ENCODE data around the gene NGLY1. TPM values are rescaled to one million over a fixed set of nuclear protein-coding genes. Genes with fewer than 3 reads are reported as not detected.

Gene NGLY1
- total and polyA plus RNA-seq, 2 of the 4 experiments (the other 2 are of a cell fraction): 10.0 to 14.9 TPM

DNA sequence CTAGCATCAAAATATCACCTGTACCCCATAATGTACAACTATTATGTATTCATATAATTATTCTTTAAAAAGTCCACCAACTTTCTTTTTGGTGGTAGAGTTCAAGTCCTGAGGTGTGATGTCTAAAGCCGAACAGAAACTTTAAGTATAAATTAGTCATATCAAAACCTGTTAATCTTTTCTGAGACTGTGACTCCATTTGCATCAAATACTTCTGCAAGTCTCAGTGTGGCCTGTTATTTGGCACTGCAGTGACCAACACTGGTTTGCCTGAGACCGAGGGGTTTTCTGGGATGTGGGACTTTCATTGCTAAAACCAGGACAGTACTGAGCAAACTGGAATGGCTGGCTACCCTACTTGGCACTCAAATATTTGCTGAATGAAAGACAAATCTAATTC is 7.3 kb downstream of the NGLY1 start:
- Histone ChIP-seq H2AK5ac (ENCODE audit: low read depth, low read length) (no peak overlapping the region), H2BK5ac (ENCODE audit: low read depth, low read length, poor library complexity, severe bottlenecking) (no peak overlapping the region), H3K27ac (ENCODE audit: insufficient read depth, low read length) (no peak overlapping the region), H4K5ac (ENCODE audit: low read depth, low read length) (no peak overlapping the region), H3K9ac (ENCODE audit: low read depth, low read length) (no peak overlapping the region), H3K36me3 (ENCODE audit: control insufficient read depth, insufficient read depth, low read length) (peaks cover 19% of the 10 kb centered on the region), H3K4me1 (ENCODE audit: control insufficient read depth, insufficient read depth, low read length) (no peaks in the 10 kb centered on the region), H2BK15ac (ENCODE audit: low read depth, low read length) (no peak overlapping the region), H3K18ac (ENCODE audit: low read depth, low read length) (no peak overlapping the region), H3K4ac (ENCODE audit: low read depth, low read length) (no peak overlapping the region), H4K20me1 (ENCODE audit: insufficient read depth, low read length) (no peaks in the 10 kb centered on the region), H3K23ac (ENCODE audit: low read depth, low read length) (no peak overlapping the region), H3K4me2 (ENCODE audit: low read depth, low read length) (no peak overlapping the region), H4K8ac (ENCODE audit: low read depth in 2 of 2, low read length in 2 of 2) (no peak overlapping the region), H2BK20ac (ENCODE audit: low read depth, low read length) (no peak overlapping the region), H2AFZ (replicated peaks; ENCODE audit: low read length, poor library complexity) (no peak overlapping the region), H4K91ac (ENCODE audit: insufficient read depth, low read depth, low read length) (no peak overlapping the region), H2AK9ac (replicated peaks; ENCODE audit: low read depth, low read length, poor library complexity) (no peak overlapping the region), H3K14ac (replicated peaks; ENCODE audit: low read depth, low read length) (no peak overlapping the region), H3K4me3 (ENCODE audit: insufficient read depth, low read depth, low read length) (no peak overlapping the region), H3K9me1 (ENCODE audit: insufficient read depth, low read length) (no peaks in the 10 kb centered on the region), H3K27me3 (ENCODE audit: control insufficient read depth, insufficient read depth, low read length) (no peaks in the 10 kb centered on the region), H2BK120ac (ENCODE audit: low read depth, low read length) (no peak overlapping the region), H3K9me3 (ENCODE audit: control insufficient read depth, insufficient read depth, low read length) (no peaks in the 10 kb centered on the region), H3K56ac (ENCODE audit: extremely low read depth, insufficient read depth, low read length) (no peak overlapping the region), H3K79me1 (ENCODE audit: low read depth in 1 of 2, low read length in 2 of 2) (peaks cover 8 to 13% of the 10 kb centered on the region in 2 experiments; a peak in 3 of 4 replicates)
- WGBS, 2 experiments (ENCODE audit: extremely low coverage in 2 of 2, insufficient read length in 1 of 2): no CpG with 5 or more reads among the region's 2 CpGs
- ATAC-seq (ENCODE audit: low read depth) (no peak), DNase-seq (no peak)
- POLR2A ChIA-PET (ENCODE audit: unreplicated experiment): no interaction called here
- BruUV-seq (replicated peaks): no TSS peak
- TF ChIP-seq BHLHE40 (IDR thresholded peaks at IDR 0.05; ENCODE audit: low read depth, low read length) (no peak), POLR2A (IDR thresholded peaks at IDR 0.05; ENCODE audit: low read depth, low read length) (no peak), RFX5 (IDR thresholded peaks at IDR 0.05; ENCODE audit: low read depth, low read length) (no peak), RAD21 (IDR thresholded peaks at IDR 0.05; ENCODE audit: low read length) (no peak), MAZ (IDR thresholded peaks at IDR 0.05; ENCODE audit: borderline replicate concordance, low read depth, low read length) (no peak), FOS (IDR thresholded peaks at IDR 0.05; ENCODE audit: low read depth, low read length) (no peak), NFE2L2 (IDR thresholded peaks at IDR 0.05; ENCODE audit: low read depth, low read length) (no peak)
- intact Hi-C loops (cut with micrococcal nuclease): no loop called here
- CTCF ChIA-PET: no interaction called here
- dilution Hi-C loops (cut with HindIII; ENCODE audit: low sequenced_read_pairs, unreplicated experiment): no loop called here
- in situ Hi-C loops (cut with MboI; ENCODE audit: low sequenced_read_pairs): no loop called here
